DMS153 treated with DMSO at 0.1 percent for 48 hours (cell line): Measurements from ENCODE around the gene IFT22.
"Not testable (repeated sequence)": the region's sequence is repeated elsewhere in the genome, so short reads cannot be mapped to it uniquely, and the experiment has no call there.

ENCODE experiments used
- DNase-seq: peaks from one replicate; lab custom pipeline; 2025; ENCODE audit not compliant: unreplicated experiment; lab: John Stamatoyannopoulos, UW

IFT22 gene

GRCh38 chr7:101321491-101322401 is at the start of gene IFT22:
TSS of gene IFT22 (minus strand) at chr7:101321812. CDS start at chr7:101321709, 103 bp downstream.
- peak; percentile 77 for DNase-seq

GRCh38 chr7:101370836-101371235 is 49.2 kb upstream of the IFT22 start:
- no peak for DNase-seq

GRCh38 chr7:101368422-101369165 is 47.0 kb upstream of the IFT22 start:
- no peak for DNase-seq

- no peak for DNase-seq
Observed at GRCh38 chr7:101367676-101368075, 46.1 kb upstream of the IFT22 start.

- no peak for DNase-seq
Observed at GRCh38 chr7:101365956-101366355, 44.3 kb upstream of the IFT22 start.

- peak; percentile 44 for DNase-seq
Observed at GRCh38 chr7:101363734-101364374, 42.2 kb upstream of the IFT22 start.

- DNase-seq = no peak
Observed at GRCh38 chr7:101363196-101363733, 41.7 kb upstream of the IFT22 start.

GRCh38 chr7:101362334-101363195 is 41.0 kb upstream of the IFT22 start, which contains the start of gene COL26A1:
TSS of gene COL26A1 (plus strand) at chr7:101362875. CDS start at chr7:101363033, 158 bp downstream.
- no peak for DNase-seq

- no peak for DNase-seq
Observed at GRCh38 chr7:101357433-101357832, 35.8 kb upstream of the IFT22 start.

GRCh38 chr7:101352920-101353308 is 31.3 kb upstream of the IFT22 start:
- no peak for DNase-seq

- DNase-seq = not testable (repeated sequence)
Observed at GRCh38 chr7:101349300-101349699, 27.7 kb upstream of the IFT22 start.

GRCh38 chr7:101348456-101349067 is 26.9 kb upstream of the IFT22 start:
- DNase-seq = not testable (repeated sequence)

- DNase-seq = no peak
Observed at GRCh38 chr7:101347477-101347876, 25.9 kb upstream of the IFT22 start.

GRCh38 chr7:101342892-101343291 is 21.3 kb upstream of the IFT22 start:
- no peak for DNase-seq

- no peak for DNase-seq
Observed at GRCh38 chr7:101340379-101340778, 18.8 kb upstream of the IFT22 start.

- no peak for DNase-seq
Observed at GRCh38 chr7:101333912-101334311, 12.3 kb upstream of the IFT22 start.

- no peak for DNase-seq
Observed at GRCh38 chr7:101332026-101332425, 10.4 kb upstream of the IFT22 start.

- no peak for DNase-seq
Observed at GRCh38 chr7:101330011-101330484, 8.4 kb upstream of the IFT22 start.

- no peak for DNase-seq
Observed at GRCh38 chr7:101328159-101328558, 6.5 kb upstream of the IFT22 start.

GRCh38 chr7:101319401-101319800 is 2.2 kb downstream of the IFT22 start:
- DNase-seq = no peak
